B cell (primary cell): Measurements from ENCODE around the gene FTCD. TPM values are rescaled to one million over a fixed set of nuclear protein-coding genes. Genes with fewer than 3 reads are reported as not detected.

Experiments
- ATAC-seq: fragments of 200-7000 bp; cut with Tn5 transposase; one replicate; pipeline ENCODE4 v1.10.0; 2021; ENCODE audit warnings: low read depth, mild to moderate bottlenecking, moderate number of reproducible peaks, moderate library complexity
- CTCF ChIA-PET: fragments of 350-600 bp; sonication (Branson Sonifier 250); formaldehyde crosslinking; loops from one replicate; lab custom pipeline; 2021; ENCODE audit warnings: antibody characterized with exemption, inconsistent platforms; lab: Charles Lee
- POLR2A ChIA-PET: fragments of 350-600 bp; sonication (Branson Sonifier 250); formaldehyde crosslinking; loops from one replicate; lab custom pipeline; 2021; ENCODE audit warnings: antibody characterized with exemption; lab: Charles Lee
- DNase-seq: peaks from one replicate; pipeline ENCODE4 v3.0.0; 2013
- H2AFZ ChIP-seq: 2 replicates; pipeline ENCODE4 v1.6.1; 2012; ENCODE audit warnings: mild to moderate bottlenecking, low read depth, low read length; ENCODE audit not compliant: insufficient read depth, poor library complexity, severe bottlenecking
- H3K27ac ChIP-seq, 2 donors: 1 replicate in 1 of 2; 2 replicates in 1 of 2; pipeline ENCODE4 v1.5.1; 2012 to 2013; ENCODE audit warnings: low read length in 2 of 2, mild to moderate bottlenecking in 2 of 2, moderate library complexity in 1 of 2
- H3K27me3 ChIP-seq, 4 experiments: fragments of 200-600 bp in 1 of 4; sonication (generic) in 1 of 4; replicated peaks in 1 of 4; 1 replicate in 2 of 4; 2 replicates in 2 of 4; pipeline versions ENCODE4 v1.6.1 to v1.7.0; 2013 to 2016; ENCODE audit warnings: low read length in 3 of 4, mild to moderate bottlenecking in 2 of 4, mixed read lengths in 1 of 4, moderate library complexity in 1 of 4; ENCODE audit not compliant: insufficient read depth in 4 of 4, control insufficient read depth in 3 of 4; ENCODE audit errors: control extremely low read depth in 1 of 4
- H3K36me3 ChIP-seq, 2 experiments: replicated peaks in 1 of 2; 1 replicate in 1 of 2; 2 replicates in 1 of 2; pipeline versions ENCODE4 v1.6.1 to v1.7.1; 2013; ENCODE audit warnings: low read length in 1 of 2; ENCODE audit not compliant: insufficient read depth in 2 of 2, control insufficient read depth in 1 of 2; ENCODE audit errors: control extremely low read depth in 1 of 2, extremely low read depth in 1 of 2
- H3K4me1 ChIP-seq, 2 donors: fragments of 200-600 bp in 1 of 2; sonication (generic) in 1 of 2; 1 replicate in 1 of 2; 2 replicates in 1 of 2; pipeline versions ENCODE4 v1.5.1 to v1.6.1; 2013 to 2017; ENCODE audit warnings: low read length in 2 of 2; ENCODE audit not compliant: control insufficient read depth in 2 of 2, insufficient read depth in 2 of 2
- H3K4me2 ChIP-seq: replicated peaks from 2 replicates; pipeline ENCODE3; 2012; ENCODE audit warnings: mild to moderate bottlenecking, low read depth, low read length; ENCODE audit not compliant: poor library complexity, severe bottlenecking
- H3K4me3 ChIP-seq, 5 experiments: fragments of 200-600 bp in 1 of 5; sonication (generic) in 1 of 5; 1 replicate in 3 of 5; 2 replicates in 2 of 5; pipeline versions ENCODE4 v1.5.1 to v1.7.0; 2011 to 2016; ENCODE audit warnings: low read length in 4 of 5, mild to moderate bottlenecking in 4 of 5, low read depth in 2 of 5, control low read depth in 1 of 5, moderate library complexity in 1 of 5; ENCODE audit not compliant: insufficient read depth in 1 of 5; ENCODE audit errors: control extremely low read depth in 1 of 5, extremely low read depth in 1 of 5
- H3K79me2 ChIP-seq: fragments of 200-600 bp; sonication (generic); one replicate; pipeline ENCODE4 v1.6.0; 2016; ENCODE audit warnings: low read length; ENCODE audit not compliant: control insufficient read depth, insufficient read depth
- H3K9ac ChIP-seq: fragments of 200-600 bp; sonication (generic); 2 replicates; pipeline ENCODE4 v1.6.1; 2017; ENCODE audit warnings: mild to moderate bottlenecking, low read length, moderate library complexity
- H3K9me3 ChIP-seq, 3 donors: one replicate each; pipeline versions ENCODE4 v1.6.1 to v1.7.1; 2013; ENCODE audit warnings: low read length in 2 of 3; ENCODE audit not compliant: control insufficient read depth in 2 of 3, insufficient read depth in 1 of 3; ENCODE audit errors: control extremely low read depth in 1 of 3
- H4K20me1 ChIP-seq: 2 replicates; pipeline ENCODE4 v1.6.0; 2012; ENCODE audit warnings: mild to moderate bottlenecking, low read length; ENCODE audit not compliant: insufficient read depth, control insufficient read depth, poor library complexity, severe bottlenecking
- H3K27ac Mint-ChIP-seq: one replicate; pipeline ENCODE4 v1.8.0; 2021; ENCODE audit warnings: mixed read lengths
- H3K27me3 Mint-ChIP-seq: one replicate; pipeline ENCODE4 v1.8.0; 2021; ENCODE audit warnings: mixed read lengths
- H3K4me1 Mint-ChIP-seq: one replicate; pipeline ENCODE4 v1.8.0; 2021; ENCODE audit warnings: mixed read lengths
- H3K4me3 Mint-ChIP-seq: one replicate; pipeline ENCODE4 v1.8.0; 2021; ENCODE audit warnings: mixed read lengths
- H3K9me3 Mint-ChIP-seq: one replicate; pipeline ENCODE4 v1.8.0; 2022; ENCODE audit warnings: mixed read lengths; ENCODE audit not compliant: insufficient read depth
- EZH2 ChIP-seq: IDR thresholded peaks from 2 replicates; pipeline ENCODE4 v1.6.1; 2012; ENCODE audit warnings: borderline replicate concordance, low read depth, mild to moderate bottlenecking, moderate library complexity, low read length; ENCODE audit not compliant: insufficient read depth, poor library complexity, severe bottlenecking
- WGBS: methylation state at CpG from one replicate; pipeline ENCODE4 v1.1.5; 2013; ENCODE audit warnings: missing lambda C conversion rate; ENCODE audit not compliant: insufficient coverage; 5-methylcytosine and 5-hydroxymethylcytosine counted together
- intact Hi-C: fragments of 100-400 bp; cut with micrococcal nuclease; formaldehyde crosslinking; loops from one replicate; pipeline ENCODE4 v1.10.0; 2022
- polyA plus RNA-seq: library from polyadenylated mRNA; depleted of rRNA; stranded (reverse); fragments of >200 nt; gene quantifications from 2 replicates; pipeline ENCODE4 v1.2.3, GENCODE V29; 2012
- total RNA-seq, 2 donors: library from RNA; stranded (reverse); fragments of 120-200 nt in 1 of 2; gene quantifications; 1 replicate in 1 of 2; 2 replicates in 1 of 2; pipeline versions ENCODE4 v1.2.3 to v1.2.4, GENCODE V29; 2013 to 2022
- TF ChIP-seq, protein P1 (sequence below): fragments of 200-600 bp; IDR thresholded peaks from one replicate; pipeline ENCODE4 v1.8.0; 2022; ENCODE audit warnings: antibody characterized with exemption, mild to moderate bottlenecking

Gene FTCD
- total and polyA plus RNA-seq, 2 donors (not counting 1 experiment from before 2014, with no cell fraction given), result 0.22 to 0.39 TPM

DNA sequence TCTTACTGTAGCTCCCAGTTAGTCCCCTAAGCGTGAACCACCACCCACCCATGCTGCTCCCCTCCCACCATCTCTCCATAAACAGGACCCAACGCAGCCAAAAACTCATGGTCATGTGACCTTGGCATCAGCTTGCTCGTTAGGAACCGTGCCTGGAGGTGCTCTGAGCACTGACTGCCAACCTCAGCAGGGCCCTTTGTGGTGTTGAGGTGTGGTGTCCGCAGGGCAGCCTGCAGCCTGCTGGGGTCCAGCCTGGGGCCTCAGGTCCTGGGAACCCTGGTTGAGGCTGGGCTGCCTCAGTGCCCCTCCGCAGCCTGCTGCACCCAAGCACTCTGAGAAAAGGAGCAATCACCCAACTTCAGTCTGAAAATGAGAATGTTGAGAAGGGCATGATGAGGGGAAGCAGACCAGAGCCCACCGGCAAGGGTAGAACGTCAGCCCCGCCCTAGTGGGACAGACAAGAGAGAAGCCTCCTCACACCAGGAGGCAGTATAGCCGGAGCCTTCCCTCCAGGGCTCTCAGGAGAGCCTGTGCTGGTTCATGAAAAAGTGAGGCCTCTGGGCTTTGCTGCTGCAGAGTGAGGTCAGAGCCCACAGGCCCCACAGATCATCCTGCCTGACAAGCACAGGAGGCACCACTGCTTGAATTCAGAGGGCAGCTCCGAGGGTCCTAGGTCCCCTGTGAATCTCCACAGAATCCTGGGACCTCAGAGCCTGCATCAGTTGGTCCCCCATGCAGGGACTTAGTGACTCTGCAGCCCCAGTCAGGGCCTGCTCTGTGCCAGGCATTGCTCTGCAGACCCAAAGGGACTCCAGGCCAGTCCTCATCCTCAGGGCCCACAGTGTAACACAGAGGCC is 62.3 kb downstream of the FTCD start:
- no peak overlapping the region for H3K27ac Mint-ChIP-seq
- intact Hi-C loops, result no loop called here
- peaks cover 0 to 8% (median under 1%) of the 10 kb centered on the region in 3 donors for H3K9me3 ChIP-seq
- H3K4me2 ChIP-seq, result no peak overlapping the region
- no peak overlapping the region for H2AFZ ChIP-seq
- H3K4me1 Mint-ChIP-seq, result peaks cover 3% of the 10 kb centered on the region
- H3K4me3 Mint-ChIP-seq, result no peak overlapping the region
- ATAC-seq (no peak), DNase-seq (no peak)
- H3K4me1 ChIP-seq, result no peaks in the 10 kb centered on the region
- TF ChIP-seq EZH2, result no peak
- H3K27me3 Mint-ChIP-seq, result peaks cover 13% of the 10 kb centered on the region
- POLR2A ChIA-PET, result no interaction called here
- 93% methylated on average over 8 of the region's 11 CpGs for WGBS
- no peak overlapping the region for H3K27ac ChIP-seq
- no peaks in the 10 kb centered on the region for H3K79me2 ChIP-seq
- no peaks in the 10 kb centered on the region for H3K36me3 ChIP-seq
- H4K20me1 ChIP-seq, result no peaks in the 10 kb centered on the region
- CTCF ChIA-PET, result no interaction called here
- no peak overlapping the region for H3K9ac ChIP-seq
- H3K4me3 ChIP-seq, result no peak overlapping the region
- H3K9me3 Mint-ChIP-seq, result peaks cover 9% of the 10 kb centered on the region
- peaks cover 0 to 3% (median 0%) of the 10 kb centered on the region in 4 experiments for H3K27me3 ChIP-seq

DNA sequence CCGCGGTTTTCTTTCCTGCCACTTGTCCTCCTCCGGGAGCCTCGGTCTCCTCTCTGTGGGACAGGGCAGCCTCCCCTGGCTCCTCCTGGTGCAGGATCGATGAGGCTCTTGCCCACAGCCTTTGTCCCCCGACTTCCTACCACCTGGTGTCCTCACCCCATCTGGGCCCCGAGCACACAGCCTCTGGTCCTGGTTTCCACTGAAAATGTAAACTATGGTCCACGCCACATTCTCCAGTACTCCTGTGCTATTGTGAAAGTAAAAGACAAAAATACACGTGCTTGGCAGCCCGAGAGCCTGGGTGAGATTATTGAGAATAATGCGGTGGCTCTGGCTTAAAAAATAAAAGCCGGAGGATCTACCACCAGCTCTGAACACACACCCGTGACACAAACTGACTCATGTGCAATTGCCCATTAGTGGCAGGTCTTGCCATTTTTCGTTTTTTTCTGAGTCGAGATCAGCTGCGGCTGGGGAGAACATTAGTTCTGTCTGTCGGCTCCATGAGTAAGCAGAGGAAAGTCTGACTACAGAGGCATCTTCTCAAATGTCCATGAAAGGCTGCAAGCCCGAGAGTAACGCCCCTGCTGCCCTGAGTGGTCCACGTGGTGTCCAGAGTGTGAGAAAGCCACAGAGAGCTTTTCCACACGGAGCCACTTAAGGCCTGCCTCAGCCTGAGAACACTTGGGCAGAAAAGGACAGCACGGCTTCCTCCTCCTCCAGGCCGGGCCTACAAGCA is 63.2 kb downstream of the FTCD start:
- DNase-seq, result no peak
- TF ChIP-seq, protein P1, sequence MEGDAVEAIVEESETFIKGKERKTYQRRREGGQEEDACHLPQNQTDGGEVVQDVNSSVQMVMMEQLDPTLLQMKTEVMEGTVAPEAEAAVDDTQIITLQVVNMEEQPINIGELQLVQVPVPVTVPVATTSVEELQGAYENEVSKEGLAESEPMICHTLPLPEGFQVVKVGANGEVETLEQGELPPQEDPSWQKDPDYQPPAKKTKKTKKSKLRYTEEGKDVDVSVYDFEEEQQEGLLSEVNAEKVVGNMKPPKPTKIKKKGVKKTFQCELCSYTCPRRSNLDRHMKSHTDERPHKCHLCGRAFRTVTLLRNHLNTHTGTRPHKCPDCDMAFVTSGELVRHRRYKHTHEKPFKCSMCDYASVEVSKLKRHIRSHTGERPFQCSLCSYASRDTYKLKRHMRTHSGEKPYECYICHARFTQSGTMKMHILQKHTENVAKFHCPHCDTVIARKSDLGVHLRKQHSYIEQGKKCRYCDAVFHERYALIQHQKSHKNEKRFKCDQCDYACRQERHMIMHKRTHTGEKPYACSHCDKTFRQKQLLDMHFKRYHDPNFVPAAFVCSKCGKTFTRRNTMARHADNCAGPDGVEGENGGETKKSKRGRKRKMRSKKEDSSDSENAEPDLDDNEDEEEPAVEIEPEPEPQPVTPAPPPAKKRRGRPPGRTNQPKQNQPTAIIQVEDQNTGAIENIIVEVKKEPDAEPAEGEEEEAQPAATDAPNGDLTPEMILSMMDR, result no peak
- TF ChIP-seq EZH2, result no peak
- WGBS, result 92% methylated on average over 13 of the region's 23 CpGs

More for the DNA sequence above, 63.2 kb downstream of the FTCD start:
- no peak overlapping the region for H3K4me3 ChIP-seq
- peaks cover 3% of the 10 kb centered on the region for H3K4me1 Mint-ChIP-seq
- H3K27me3 ChIP-seq, result peaks cover 0 to under 1% (median 0%) of the 10 kb centered on the region in 4 experiments
- H3K4me2 ChIP-seq, result no peak overlapping the region
- intact Hi-C loops, result no loop called here
- POLR2A ChIA-PET, result no interaction called here
- H3K9me3 Mint-ChIP-seq, result peaks cover 11% of the 10 kb centered on the region
- ATAC-seq, result no peak
- H3K4me3 Mint-ChIP-seq, result no peak overlapping the region
- no peak overlapping the region for H3K27ac ChIP-seq
- peaks cover 13% of the 10 kb centered on the region for H3K27me3 Mint-ChIP-seq
- H3K27ac Mint-ChIP-seq, result no peak overlapping the region
- no peaks in the 10 kb centered on the region for H4K20me1 ChIP-seq
- no peak overlapping the region for H2AFZ ChIP-seq
- H3K9me3 ChIP-seq, result peaks cover 0 to 8% (median 3%) of the 10 kb centered on the region in 3 donors
- no peak overlapping the region for H3K9ac ChIP-seq
- no peaks in the 10 kb centered on the region for H3K4me1 ChIP-seq
- CTCF ChIA-PET, result no interaction called here
- no peaks in the 10 kb centered on the region for H3K36me3 ChIP-seq
- H3K79me2 ChIP-seq, result no peaks in the 10 kb centered on the region
